ENCODE results near the gene MAD2L2.

DNA sequence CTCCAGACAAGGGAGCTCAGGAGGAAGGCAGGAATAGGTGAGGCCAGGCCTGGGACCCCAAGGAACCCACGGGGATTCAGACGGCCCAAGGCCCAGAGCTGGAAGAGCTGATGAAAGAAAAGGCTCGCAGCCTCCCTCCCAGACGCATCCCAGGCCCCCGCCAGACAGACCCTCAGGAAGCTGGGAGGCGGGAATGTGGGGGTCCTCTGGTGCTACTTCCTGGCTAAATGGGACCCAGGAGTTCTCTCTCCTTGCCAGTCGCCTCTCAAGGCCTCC is 27.1 kb downstream of the MAD2L2 start:
- TF ChIP-seq GATA3 (IDR thresholded peaks at IDR 0.05; ENCODE audit: low read depth, low read length) (no peak), GATA2 (IDR thresholded peaks at IDR 0.05; ENCODE audit: low read depth, low read length) (no peak)
